CD4-positive, alpha-beta T cell treated with Interleukin-6 at 100 ng/mL for 8 hours (primary cell): Measurements from ENCODE around the gene TRIB2.

Source experiments
- DNase-seq: peaks from one replicate; pipeline ENCODE4 v3.0.0-alpha.2; 2020; ENCODE audit warnings: mixed read lengths, low spot score

The TRIB2 gene

DNA sequence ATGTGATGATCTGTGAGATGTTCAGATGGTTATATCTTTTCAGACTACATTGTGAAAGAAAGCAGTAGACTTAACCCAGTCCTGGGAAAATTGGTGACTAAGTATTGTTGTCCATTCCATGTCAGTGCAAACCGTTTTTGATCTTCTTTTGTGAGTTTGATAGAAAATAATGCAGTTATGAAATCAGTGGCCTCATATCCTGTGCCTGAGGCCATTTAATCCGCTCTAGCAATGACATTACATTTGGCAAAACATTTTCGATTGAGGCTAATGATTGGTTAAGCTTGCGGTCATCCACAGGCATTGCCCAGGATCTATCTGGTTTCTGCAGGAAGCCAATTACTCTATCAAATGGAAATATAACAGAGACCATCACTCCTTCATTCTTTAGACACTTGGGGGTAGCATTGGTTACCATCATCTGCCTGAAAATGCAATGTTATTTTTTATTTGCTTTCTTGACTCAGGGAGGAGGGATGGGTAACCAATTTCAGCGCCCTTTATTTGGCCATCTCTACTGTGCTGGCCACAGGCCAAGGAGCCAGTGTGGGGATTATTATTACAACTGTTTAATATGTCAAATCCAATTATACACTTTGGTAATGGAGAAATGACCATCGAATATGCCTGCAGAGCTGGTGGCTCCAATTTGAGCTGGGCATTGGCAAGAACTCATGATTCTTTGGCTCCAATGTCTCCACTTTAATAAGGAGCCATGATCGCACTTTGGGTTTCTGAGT lies 33.6 kb downstream of the TRIB2 start:
- DNase-seq = no peak

DNA sequence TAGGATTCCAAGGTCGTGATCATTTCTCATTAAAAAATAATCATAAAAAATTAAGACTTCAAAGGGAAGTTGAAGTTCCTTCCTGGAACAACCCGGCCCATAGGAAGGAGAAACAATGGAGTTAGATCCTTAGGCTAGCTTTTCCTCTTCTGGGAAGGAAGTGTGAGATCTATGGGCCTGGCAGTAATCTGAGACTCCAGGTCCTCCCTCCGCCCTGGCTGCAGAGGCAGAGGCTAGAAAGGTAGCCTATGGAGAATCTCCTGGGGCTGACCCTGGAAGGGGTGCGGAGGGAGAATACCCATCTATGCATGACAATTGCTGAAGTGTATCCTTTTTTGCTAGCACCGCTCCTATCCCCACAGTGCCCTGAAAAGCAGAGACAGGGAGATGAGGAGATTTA lies 37.9 kb downstream of the TRIB2 start:
- DNase-seq = no peak

DNA sequence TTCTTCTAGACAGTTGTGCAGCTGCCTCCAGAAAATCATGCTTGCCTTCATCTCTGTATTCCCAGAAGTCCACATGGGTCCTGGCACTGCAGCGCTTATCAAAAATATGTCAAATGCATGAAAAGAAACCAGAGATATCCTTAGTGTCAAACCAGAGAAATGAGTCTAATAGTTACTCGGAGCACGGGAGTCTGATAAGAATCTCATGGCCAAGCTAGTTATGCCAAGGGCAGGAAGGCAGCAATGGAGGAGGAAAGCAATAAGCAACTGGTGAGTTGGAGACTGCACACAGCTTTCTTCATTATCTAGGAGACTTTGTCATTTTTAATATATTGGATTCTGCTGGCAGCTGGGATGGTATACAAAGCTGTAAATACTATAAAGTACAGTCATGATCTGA lies 38.6 kb downstream of the TRIB2 start:
- DNase-seq = no peak

DNA sequence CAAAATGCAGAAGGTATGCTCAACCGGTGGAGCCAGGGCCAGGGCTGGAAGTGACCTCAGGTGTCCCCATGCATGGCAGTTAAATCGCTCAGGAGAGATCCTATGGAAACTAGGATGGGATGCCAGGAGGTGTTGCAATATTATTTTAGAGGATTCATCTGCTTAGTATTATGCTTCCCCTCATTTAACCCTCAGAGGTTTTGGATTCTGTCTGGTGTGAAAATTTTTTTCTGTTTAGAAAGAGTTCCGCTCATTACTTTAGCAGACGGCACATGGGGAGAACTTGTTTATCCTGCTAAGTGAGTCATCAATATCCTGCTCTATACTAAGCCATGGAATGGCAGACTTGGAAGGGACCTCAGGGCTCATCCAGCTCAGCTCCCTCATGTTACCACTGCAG lies 42.5 kb downstream of the TRIB2 start:
- DNase-seq = no peak

DNA sequence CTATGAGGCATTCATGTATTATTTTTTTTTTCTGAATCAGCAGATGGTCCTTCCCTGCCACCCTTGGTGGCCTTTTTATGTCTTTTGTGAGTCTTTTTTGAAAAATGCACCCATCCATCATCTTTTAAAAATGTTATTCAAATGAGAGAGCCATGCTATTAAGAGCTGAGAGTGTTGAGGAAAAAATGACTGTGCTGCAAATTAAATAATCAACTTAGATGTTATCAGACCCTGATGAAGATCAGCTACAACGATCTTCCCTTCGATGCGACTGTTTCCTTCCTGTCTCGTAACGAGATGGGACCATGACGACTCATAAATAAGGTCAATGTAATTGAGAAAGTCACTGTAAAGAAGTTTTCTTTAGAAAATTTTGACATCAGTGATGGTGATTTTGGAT lies 44.4 kb downstream of the TRIB2 start:
- no peak for DNase-seq

DNA sequence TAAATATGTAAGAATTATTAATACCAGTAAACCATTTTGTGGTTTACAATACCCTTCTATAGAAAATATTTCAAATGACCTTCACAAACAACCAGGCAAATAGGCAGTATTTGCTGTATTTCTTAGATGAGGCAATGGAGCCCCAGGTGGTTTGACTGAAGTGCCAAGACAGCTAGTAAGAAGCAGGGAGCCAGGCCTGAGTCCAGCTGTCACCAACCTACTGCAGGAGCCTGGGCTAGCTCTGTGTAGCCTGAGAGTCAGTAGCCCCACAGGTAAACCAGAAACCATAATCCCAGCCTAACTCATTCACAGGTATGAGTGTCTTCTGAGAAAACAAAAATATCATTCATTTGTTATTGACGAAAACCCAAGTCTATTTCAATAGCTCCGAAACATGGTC lies 45.6 kb downstream of the TRIB2 start:
- no peak for DNase-seq

DNA sequence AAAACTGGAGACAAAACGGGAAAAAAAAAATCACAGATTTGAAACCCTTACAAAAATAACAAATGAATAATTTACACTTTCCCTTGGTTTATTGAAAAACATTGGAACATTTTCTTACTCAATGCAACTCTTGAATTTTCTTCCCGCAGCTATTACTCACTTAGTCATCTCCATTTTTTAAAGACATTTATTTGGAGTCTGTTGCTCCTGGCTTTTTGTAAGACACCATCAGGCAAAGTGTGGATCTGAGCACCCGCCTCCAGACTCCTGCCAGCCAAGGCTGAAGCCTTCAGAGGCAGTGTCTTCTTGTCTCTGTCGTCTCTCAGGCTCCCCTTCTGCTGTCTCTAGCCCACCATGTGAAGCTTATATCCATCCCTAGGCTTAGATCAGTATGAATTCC lies 46.2 kb downstream of the TRIB2 start:
- no peak for DNase-seq

DNA sequence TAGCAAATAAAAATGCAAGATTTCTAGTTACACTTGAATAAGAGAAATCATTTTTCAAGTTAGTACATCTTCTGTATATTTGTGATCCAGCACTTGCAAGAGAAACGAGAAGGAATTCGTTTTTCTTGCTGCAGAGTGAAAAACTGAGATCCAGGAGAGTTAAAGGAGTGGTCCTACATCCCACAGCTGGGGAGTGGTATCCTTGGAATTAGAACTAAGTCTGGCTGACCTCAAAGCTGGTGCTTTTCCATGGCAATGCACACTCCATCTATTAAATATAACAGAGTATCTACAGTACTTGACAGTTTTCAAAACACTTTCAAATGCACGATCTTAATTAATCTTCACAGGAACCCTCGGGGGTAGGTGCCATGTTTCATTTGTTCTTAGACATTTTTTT lies 46.8 kb downstream of the TRIB2 start:
- no peak for DNase-seq

DNA sequence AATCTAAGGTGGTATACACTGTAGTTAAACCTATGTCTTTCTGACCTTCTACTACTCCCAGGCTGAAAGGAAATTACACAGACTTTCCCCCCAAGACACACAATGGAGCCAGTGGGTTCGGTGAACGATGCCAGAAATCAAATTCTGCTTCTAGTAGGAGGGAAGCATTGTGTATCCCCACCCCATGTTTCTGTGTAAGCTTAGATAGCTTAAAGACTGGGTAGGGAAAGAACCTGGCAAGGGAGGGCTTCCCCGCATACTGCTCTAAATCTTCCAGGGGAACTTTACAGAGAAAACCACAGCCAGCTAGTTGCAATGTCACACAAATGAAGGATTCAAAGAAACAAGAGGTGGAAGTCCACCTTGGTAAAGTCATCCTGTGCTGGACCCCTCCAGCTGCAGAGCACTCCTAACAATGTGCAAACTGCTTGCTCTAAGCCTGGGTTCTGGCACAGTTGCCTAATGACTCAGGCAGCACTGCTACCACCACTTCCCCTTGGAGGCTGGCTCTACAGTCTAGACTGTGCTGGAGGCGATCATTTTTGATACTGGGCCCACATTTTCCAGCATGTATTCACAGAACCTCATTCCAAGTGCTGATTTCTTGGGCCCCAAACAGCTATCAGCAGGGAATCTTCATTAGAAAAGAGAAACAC lies 47.5 kb downstream of the TRIB2 start:
- no peak for DNase-seq

DNA sequence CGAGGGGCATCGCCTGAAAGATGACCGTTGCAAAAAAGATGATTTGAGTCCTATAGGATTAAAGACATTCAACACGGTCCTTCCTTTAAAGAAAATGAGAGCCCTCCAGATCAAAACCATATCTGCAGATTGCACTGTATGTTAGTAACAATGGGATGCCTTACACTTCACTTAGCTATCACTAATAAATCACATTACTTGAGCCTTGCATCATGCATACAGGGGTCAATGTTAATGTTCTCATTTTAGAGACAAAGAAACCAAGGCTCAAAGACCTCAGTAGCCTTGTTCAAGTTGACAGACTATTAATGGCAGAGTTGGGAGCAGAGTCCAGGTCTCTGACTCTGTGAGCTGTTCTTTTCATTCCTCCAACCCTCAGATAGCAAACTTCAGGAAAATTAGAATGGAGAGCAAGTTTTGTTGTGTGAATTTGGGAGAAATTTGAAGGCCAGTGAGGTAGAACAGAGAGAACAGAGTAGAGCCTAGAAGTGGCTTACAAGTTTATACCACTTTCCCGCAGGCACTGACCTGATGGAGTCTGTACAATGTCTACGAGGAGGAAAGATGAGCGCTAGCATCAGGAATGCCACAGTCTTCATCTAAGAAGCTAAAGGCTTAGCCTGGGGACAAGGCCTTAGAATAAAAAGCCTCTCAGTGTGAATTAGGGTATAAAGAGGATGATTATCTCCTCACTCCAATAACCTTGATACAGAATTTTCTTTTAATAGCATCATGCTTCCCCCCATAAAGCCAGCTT lies 48.3 kb downstream of the TRIB2 start:
- DNase-seq = no peak

DNA sequence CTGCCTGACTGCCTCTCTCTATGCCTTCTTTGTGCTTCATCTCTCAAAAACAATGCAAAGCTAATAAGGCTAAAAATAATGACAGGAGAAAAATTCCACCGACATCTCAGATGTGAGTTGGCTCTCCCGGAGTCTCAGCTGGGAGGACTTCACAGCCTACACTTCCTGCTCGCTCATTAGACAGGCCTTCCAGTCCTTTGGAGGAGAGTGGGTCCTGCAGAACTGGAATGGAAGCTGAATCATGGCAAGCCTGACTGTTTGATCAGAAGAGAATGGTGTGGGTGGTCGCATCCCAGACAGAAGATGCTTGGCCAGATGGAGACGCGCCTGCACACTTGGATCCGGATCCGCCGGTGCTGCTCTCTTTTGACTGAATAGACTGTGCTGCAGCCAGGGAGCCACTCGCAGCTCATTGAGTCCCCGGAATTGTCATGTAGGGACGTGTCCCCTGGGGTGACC lies 49.7 kb downstream of the TRIB2 start:
- no peak for DNase-seq

DNA sequence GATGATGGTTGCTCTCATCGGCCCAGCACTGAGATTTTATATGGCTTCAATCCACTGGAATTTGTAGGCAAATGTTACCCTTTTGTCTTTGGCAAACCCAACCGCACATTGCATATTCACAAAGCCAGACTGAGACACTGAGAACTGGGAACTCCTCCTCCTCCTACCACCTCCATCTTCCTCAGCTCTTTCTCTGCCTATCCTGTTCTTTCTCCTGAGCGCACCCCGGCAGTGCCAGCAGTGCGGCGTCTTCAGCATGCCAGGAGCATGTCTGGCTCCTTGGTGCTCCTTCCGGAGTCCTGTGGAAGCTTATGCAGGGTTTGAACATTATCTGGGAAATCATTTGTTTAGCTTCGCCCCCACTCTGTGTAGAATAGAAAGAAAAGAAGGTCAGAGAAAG lies 50.8 kb downstream of the TRIB2 start:
- no peak for DNase-seq

DNA sequence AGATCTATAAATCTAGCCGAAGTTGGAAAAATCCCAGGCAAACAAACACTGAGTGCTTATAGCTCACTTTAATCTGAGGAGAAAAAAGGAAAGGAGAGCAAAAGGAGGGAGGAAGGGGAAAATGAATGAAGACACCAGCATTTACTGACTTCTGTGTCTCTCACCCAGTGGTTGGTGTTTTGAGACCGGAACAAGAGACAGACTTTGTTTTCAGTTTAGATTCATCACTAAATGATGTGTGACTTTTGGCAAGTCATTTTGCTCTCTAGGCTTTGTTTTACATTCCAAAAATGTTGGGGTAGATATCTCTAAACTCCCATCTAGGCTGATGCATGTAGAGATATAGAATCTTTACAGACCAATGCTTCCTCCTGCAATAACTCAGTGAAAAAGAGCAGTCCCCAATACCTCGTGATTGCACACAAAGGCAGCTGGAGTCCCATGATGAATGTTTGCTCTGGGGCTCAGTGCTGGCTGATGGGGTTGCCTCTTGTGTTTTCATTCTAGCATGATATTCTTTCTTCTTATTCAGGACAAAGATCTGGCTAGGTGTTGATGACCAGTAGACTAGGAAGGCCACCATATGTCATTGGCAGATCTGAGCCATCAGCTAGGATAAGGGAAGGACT lies 51.4 kb downstream of the TRIB2 start:
- DNase-seq = no peak

DNA sequence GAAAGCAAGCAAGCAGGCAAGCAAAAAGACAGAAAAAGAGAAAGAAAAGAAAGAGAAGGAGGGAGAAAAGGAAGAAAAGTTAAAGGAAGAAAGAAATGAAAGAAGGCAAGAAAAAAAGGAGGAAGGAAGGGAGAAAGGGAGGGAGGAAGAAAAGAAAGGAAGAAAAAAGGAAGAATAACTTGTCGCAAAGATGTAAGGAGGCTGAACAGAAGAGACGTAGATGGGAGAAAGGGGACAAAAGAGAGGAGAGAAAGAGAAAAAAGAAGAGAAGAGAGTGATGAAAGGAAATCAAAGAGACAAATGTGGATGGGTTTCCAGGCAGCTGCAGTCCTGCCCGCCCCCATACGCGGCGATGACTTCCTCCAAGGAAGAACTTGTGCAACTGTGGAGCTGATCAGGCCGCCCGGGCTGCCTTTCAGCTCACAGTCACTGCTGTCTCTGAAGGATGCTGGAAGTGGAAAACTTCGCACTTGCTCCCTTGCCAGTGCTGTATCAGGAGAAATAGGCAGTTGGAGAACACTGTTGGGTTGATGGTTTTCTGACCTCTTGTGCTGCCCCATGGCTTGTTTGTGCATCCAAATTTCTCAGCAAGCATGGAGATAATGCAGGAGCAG lies 52.9 kb downstream of the TRIB2 start:
- no peak for DNase-seq

DNA sequence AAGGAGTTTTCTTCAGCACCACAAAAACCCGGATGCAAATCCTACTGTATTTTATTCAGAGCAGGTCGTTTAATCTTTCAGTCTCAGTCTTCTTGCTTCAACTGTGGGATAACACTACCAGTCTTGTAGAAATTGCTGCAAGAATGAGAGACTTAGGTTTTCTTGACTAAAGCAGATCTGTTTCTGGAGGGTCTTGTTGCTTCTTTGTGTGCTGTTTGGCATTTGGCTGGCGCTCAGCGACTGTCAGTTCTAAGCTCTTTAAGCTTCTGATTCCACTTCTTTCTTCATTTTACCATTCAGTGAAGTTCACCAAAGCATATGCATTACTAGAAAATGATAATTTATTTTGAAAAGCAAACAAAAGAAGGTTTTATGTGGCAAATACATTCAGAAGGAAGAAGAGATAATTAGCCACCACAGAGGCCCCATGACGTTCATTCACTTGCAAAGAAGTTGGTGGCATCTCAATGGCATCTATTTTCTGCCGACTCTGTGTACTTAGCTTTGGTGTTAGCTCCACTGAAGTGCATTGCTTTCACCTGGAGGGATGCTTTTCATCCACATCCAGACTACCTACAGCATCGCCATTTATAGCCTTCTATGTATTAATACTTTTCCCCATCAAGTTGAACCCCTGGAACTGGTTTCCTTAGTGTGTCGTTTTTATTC lies 53.7 kb downstream of the TRIB2 start:
- no peak for DNase-seq

DNA sequence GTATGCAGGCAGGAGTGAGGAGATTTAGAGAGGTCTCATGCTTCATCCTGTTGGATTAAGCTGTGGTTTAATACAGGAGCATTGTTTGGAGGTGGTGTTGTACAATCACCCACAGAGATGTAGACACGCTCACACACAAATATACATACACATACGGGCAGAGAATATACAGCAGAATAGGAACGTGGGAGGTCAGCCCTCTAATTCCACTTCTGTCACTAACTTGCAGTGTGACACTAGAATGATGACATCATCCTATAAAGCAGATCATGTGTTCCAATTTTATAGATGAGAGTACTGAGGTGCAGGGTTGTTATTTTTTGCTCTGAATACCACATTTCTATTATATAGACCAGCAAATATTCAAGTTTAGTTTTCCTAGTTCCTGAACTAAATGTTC lies 54.4 kb downstream of the TRIB2 start:
- no peak for DNase-seq

DNA sequence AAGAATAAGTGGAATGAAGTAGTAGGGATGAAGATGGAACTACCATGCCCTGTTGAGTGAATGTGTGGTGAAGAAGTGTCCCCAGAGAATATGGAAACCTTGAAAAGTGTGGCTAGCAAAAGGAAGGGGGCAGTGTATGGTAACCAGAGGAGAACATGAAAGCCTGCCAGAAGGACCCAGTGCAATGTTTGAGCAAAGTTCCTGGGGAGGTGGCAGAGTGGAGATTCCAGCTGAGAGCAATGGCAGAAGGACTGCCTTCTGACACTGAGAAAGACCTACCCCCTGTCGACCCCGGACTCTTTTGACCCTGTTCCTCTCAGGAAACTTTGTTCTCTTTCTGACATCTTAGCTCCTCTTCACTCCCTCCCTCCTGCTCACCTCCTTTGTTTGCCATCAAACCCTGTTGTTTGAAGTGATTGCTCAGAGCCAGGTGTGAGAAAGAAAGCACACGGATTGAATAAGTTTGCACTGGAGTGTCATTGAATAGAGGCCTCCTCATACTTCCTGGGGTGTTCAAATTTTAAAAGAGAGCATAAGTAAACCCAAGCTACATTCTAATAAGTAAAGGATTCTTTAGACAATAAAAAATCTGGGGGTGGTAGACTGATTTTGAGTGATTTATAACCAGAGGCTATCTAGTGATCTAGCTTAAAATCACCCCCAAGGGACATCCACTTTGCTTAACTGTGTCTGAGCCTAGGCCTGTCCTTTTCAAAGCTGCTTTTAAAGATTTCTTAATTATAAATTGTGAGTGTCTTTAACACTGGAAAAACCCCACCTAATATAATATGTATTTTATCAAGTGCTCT lies 57.1 kb downstream of the TRIB2 start:
- DNase-seq = no peak

DNA sequence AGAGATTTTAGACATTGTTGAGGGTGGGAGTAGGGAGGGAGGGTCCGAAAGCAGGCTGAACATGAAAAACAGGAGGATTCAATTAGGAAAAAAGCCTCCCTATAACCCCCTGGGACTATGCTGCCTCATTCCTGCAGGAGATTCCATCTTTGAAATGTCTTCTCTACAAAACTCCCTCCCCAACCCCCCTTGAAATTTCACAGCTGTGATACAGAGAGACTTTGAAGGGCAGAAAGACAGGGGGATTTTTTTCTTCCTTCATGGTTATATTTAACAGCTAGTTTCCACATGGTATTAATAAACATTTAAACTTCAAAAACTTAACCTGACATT lies 57.6 kb downstream of the TRIB2 start:
- no peak for DNase-seq

DNA sequence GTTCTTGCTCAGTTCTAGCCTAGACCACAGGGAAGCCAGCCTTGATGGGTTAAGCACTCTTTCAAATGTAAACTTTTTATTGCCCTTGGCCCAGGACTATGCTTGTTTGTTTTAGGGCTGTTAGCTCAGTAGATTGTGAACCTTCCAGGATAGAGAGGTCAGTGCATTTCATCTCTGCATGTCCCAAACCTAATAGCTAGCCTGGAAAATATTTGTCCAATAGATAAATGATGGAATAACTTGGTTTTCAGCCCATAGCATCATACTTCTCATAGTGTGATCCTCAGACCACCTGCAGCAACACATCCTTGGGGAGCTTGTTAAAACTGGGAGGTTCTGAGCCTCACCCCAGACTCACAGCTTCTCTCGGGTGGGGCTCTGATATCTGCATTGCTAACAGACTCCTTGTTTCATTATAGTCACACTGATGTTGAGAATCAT lies 59.8 kb downstream of the TRIB2 start:
- no peak for DNase-seq

DNA sequence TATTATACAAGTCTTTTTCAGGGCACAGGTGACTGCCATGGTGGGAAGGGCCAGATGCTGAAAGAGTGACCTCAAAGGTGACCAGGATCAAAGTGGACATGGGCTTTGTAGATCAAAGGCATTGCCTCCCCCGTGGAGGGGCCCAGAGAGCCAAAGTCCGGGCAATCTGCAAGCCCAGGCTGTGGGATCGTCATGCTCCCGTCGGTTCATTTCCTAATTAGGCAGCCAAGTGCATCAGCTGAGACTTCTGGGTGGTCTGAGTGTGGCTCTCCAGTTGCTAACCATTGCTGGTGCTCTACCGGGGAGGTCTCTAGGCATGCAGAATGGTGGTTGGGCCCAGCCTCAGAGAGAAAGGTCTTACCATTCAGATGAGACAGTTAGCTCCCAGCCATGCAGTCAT lies 61.6 kb downstream of the TRIB2 start:
- no peak for DNase-seq
